Measurements from ENCODE around the gene CTSC.

GRCh38 chr11:88344869-88345268, 7.3 kb upstream of the CTSC start:
- TF ChIP-seq, protein P1, sequence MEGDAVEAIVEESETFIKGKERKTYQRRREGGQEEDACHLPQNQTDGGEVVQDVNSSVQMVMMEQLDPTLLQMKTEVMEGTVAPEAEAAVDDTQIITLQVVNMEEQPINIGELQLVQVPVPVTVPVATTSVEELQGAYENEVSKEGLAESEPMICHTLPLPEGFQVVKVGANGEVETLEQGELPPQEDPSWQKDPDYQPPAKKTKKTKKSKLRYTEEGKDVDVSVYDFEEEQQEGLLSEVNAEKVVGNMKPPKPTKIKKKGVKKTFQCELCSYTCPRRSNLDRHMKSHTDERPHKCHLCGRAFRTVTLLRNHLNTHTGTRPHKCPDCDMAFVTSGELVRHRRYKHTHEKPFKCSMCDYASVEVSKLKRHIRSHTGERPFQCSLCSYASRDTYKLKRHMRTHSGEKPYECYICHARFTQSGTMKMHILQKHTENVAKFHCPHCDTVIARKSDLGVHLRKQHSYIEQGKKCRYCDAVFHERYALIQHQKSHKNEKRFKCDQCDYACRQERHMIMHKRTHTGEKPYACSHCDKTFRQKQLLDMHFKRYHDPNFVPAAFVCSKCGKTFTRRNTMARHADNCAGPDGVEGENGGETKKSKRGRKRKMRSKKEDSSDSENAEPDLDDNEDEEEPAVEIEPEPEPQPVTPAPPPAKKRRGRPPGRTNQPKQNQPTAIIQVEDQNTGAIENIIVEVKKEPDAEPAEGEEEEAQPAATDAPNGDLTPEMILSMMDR (IDR thresholded peaks at IDR 0.05; ENCODE audit: insufficient read depth, low read length, poor library complexity, severe bottlenecking) = no peak
- no peak for TF ChIP-seq EZH2phosphoT487 (conservative IDR thresholded peaks at IDR 0.05; ENCODE audit: low read length)
